Left ventricle myocardium inferior (tissue), 1 donor: ENCODE measurements around the gene SLTM. TPM values are rescaled to one million over a fixed set of nuclear protein-coding genes. Genes with fewer than 3 reads are reported as not detected.

Source experiments
- DNase-seq: peaks from one replicate; pipeline ENCODE4 v3.0.0-alpha.2; 2020
- H3K27ac ChIP-seq: fragments of 200-600 bp; replicated peaks from 2 replicates; pipeline ENCODE4 v1.8.0; 2021
- H3K27me3 ChIP-seq: fragments of 200-600 bp; 2 replicates; pipeline ENCODE4 v1.8.0; 2021; ENCODE audit warnings: low read depth
- H3K36me3 ChIP-seq: fragments of 200-600 bp; 2 replicates; pipeline ENCODE4 v1.8.0; 2021
- H3K4me1 ChIP-seq: fragments of 200-600 bp; 2 replicates; pipeline ENCODE4 v1.8.0; 2021
- H3K4me3 ChIP-seq: fragments of 200-600 bp; 2 replicates; pipeline ENCODE4 v1.8.0; 2021; ENCODE audit warnings: mild to moderate bottlenecking, moderate library complexity
- H3K9me3 ChIP-seq: fragments of 200-600 bp; replicated peaks from 2 replicates; pipeline ENCODE4 v1.8.0; 2021
- intact Hi-C: fragments of 100-400 bp; cut with micrococcal nuclease; formaldehyde crosslinking; loops from one replicate; pipeline ENCODE4 v1.11.0; 2022
- total RNA-seq: library from RNA; stranded (reverse); fragmentation: NEBNext Ultra II Directional; extraction: Animal tissue kit (Norgen Biotek cat#: 25700); gene quantifications from one replicate; pipeline ENCODE4 v1.2.1, GENCODE V29; 2021
- TF ChIP-seq, protein P1 (sequence below): fragments of 200-600 bp; IDR thresholded peaks from 2 replicates; pipeline ENCODE4 v1.8.0; 2021; ENCODE audit warnings: antibody characterized with exemption, mild to moderate bottlenecking, borderline replicate concordance
- donor health status: DM: no; HTN: yes; CAD: no; lungs with severe emphysema.

SLTM gene
- total RNA-seq, 1 donor from 2014 or later = 47.8 TPM

GRCh38 chr15:58967479-58967878 is 34.0 kb upstream of the SLTM start:
- intact Hi-C loops = no loop called here
- no peaks in the 10 kb centered on the region for H3K36me3 ChIP-seq

GRCh38 chr15:58966698-58967097 is 33.2 kb upstream of the SLTM start:
- H3K27me3 ChIP-seq = peaks cover under 1% of the 10 kb centered on the region
- no peaks in the 10 kb centered on the region for H3K4me1 ChIP-seq
- no peak overlapping the region for H3K4me3 ChIP-seq
- TF ChIP-seq, protein P1, sequence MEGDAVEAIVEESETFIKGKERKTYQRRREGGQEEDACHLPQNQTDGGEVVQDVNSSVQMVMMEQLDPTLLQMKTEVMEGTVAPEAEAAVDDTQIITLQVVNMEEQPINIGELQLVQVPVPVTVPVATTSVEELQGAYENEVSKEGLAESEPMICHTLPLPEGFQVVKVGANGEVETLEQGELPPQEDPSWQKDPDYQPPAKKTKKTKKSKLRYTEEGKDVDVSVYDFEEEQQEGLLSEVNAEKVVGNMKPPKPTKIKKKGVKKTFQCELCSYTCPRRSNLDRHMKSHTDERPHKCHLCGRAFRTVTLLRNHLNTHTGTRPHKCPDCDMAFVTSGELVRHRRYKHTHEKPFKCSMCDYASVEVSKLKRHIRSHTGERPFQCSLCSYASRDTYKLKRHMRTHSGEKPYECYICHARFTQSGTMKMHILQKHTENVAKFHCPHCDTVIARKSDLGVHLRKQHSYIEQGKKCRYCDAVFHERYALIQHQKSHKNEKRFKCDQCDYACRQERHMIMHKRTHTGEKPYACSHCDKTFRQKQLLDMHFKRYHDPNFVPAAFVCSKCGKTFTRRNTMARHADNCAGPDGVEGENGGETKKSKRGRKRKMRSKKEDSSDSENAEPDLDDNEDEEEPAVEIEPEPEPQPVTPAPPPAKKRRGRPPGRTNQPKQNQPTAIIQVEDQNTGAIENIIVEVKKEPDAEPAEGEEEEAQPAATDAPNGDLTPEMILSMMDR = no peak
- intact Hi-C loops = no loop called here
- no peaks in the 10 kb centered on the region for H3K36me3 ChIP-seq
- no peak overlapping the region for H3K27ac ChIP-seq
- DNase-seq = no peak
- H3K9me3 ChIP-seq = no peaks in the 10 kb centered on the region

More at GRCh38 chr15:58967479-58967878, 34.0 kb upstream of the SLTM start:
- H3K4me1 ChIP-seq = no peaks in the 10 kb centered on the region
- no peak for DNase-seq
- peaks cover 5% of the 10 kb centered on the region for H3K27me3 ChIP-seq
- TF ChIP-seq, protein P1 = no peak
- H3K9me3 ChIP-seq = no peaks in the 10 kb centered on the region
- no peak overlapping the region for H3K27ac ChIP-seq
- H3K4me3 ChIP-seq = no peak overlapping the region

DNA sequence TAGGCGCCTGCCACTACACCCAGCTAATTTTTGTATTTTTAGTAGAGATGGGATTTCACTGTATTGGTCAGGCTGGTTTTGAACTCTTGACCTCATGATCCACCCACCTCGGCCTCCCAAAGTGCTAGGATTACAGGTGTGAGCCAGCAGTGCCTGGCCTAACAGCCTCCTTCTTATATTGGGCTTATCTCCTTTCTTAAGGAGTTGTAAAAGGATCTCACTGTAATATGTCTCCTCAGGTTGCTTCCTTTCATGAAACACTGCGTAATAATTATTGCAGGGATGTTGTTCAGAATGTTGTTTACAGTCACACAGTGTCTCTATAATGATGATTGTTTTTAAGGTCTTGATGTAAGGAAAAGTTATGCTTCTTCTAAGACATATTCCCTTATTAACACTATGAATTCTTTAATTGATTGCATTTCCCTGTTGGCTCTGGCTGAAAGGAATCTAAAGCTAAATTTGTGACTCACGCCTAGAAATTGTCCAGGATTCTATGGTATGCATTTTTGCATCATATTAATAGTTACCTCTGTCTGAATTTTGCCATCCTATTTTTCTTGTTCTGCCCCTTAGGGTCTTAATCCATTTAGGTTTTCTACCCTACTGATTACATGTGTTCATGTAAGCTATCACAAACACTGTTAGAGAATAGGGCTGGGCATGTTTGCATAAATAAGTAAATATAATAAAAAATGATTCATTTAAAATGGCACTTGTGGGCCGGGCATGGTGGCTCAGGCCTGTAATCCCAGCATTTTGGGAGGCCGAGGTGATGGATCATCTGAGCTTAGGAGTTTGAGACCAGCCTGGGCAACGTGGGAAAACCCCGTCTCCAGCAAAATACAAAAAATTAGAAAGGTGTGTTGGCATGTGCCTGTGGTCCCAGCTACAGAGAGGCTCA is 29.4 kb upstream of the SLTM start:
- H3K9me3 ChIP-seq = no peaks in the 10 kb centered on the region
- no peaks in the 10 kb centered on the region for H3K4me1 ChIP-seq
- DNase-seq = no peak
- no peak overlapping the region for H3K4me3 ChIP-seq
- no peaks in the 10 kb centered on the region for H3K27me3 ChIP-seq
- no peaks in the 10 kb centered on the region for H3K36me3 ChIP-seq
- intact Hi-C loops = no loop called here
- no peak overlapping the region for H3K27ac ChIP-seq
- TF ChIP-seq, protein P1 = no peak

DNA sequence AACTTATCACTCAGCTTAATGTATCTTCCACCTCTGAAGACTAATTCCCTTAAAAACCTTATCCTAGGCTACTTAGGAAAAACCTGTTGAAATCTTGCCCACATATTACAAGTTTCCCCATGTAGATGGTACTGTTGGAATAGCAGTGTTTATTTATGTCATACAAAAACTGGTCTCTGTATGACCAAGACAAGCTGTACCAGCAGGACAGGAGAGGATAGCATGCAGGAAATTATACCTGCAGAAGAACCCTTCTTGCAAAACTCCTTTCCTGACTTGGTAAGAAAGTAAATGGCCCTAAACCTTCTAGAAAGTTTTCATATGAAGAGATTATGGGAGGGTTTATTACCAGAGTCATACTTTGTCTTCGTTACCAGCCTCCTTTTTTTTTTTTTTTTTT is 28.7 kb upstream of the SLTM start:
- intact Hi-C loops = no loop called here
- H3K4me3 ChIP-seq = no peak overlapping the region
- TF ChIP-seq, protein P1 = no peak
- DNase-seq = no peak
- H3K4me1 ChIP-seq = peaks cover 3% of the 10 kb centered on the region
- no peaks in the 10 kb centered on the region for H3K9me3 ChIP-seq
- H3K36me3 ChIP-seq = no peaks in the 10 kb centered on the region
- H3K27ac ChIP-seq = no peak overlapping the region
- H3K27me3 ChIP-seq = no peaks in the 10 kb centered on the region

- no peaks in the 10 kb centered on the region for H3K9me3 ChIP-seq
Measured at GRCh38 chr15:58958811-58959210, 25.3 kb upstream of the SLTM start.

More at GRCh38 chr15:58958811-58959210, 25.3 kb upstream of the SLTM start:
- TF ChIP-seq, protein P1 = no peak
- Histone ChIP-seq H3K4me3 (no peak overlapping the region), H3K4me1 (peaks cover 3% of the 10 kb centered on the region), H3K27ac (no peak overlapping the region), H3K27me3 (no peaks in the 10 kb centered on the region), H3K36me3 (no peaks in the 10 kb centered on the region)
- intact Hi-C loops = no loop called here
- DNase-seq = no peak
